ENCODE data around the gene IRF2BPL.
A peak's percentile ranks its signal among the peaks of the same experiment; 100 is the strongest.

Gene IRF2BPL

DNA sequence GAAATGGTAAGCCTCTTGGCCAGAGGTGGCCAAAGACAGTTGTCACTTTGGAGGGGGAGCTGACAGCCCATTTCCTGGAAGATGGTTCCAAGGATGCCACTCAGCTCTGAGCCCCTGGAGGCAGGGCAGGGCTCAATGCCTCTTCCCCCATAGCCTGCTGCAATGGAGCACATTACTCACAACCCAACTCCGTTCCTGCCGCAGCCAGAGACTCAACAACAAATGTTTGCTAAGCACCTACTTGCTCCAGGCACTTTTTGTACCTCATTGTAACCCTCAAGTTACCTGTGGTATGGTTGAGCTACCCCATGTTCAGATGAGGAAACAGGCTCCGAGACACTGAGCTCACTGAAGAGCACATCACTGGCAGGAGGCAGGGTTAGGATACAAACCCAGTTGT lies 19.5 kb downstream of the IRF2BPL start:
- DNase-seq (ENCODE audit: low spot score) = no peak

GRCh38 chr14:77008541-77008940 lies 20.0 kb downstream of the IRF2BPL start:
- no peak for DNase-seq (ENCODE audit: low spot score)

DNA sequence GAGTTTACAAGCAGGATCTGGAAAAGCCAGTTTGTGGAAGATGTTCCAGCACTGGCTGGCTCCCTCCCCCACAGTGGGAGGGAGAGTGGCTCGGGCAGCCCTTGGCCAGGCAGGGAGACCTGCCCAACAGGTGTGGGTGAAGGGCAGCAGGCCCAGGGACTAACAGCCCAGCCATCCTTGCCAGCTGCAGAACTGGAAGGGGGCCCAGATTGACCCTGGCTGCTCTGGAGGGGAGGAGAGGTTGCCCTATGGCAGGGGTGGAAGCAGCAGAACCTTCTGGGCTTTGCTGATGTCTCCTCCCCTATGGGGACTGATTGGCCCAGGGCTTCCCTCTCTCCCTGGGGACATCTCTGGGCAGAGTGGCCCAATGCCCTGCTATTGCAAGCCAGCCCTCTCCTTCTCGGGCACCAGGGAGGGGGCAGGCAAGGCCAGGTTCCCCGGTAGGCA lies 20.5 kb downstream of the IRF2BPL start:
- peak; percentile 52 for DNase-seq (ENCODE audit: low spot score)

DNA sequence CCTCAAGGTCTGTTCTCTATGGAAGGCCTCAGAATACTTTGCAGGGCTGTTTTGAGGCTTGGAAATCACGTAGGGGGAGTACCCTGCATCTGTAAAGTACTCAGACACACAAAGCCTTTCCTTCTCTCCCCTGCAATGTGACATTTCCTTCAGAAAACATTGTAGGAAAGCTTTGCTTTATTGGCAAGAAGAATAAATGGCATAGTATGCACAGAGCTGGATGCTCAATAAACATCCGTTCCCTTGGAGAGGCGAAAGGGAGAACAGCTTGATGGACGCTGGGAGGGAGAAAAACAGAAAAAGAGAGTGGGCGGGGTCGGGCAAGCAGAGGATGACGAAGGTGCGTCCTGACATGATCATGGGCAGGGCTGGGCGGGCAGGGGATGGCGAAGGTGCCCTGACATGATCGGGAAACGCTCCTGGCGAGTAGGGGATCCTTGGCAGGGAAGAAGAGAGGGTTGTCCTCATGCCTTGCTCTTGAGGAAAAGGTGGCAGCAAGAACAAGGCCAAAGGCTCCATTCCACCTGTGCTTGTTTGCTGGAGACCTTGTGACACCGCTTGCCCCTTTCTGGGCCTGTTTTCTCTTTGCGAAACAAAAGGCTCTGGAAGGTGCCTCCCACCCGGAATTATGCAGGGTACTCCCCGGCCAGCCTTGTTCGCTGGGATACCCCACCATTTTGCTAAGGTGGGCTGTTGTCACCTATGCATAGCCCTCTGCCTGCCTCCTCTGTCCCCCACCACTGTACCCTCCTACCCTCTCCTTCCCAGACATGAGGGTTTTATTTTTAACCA lies 21.1 kb downstream of the IRF2BPL start:
- no peak for DNase-seq (ENCODE audit: low spot score)

- DNase-seq (ENCODE audit: low spot score) = no peak
These were observed 22.4 kb downstream of the IRF2BPL start for GRCh38 chr14:77006132-77006531.

DNA sequence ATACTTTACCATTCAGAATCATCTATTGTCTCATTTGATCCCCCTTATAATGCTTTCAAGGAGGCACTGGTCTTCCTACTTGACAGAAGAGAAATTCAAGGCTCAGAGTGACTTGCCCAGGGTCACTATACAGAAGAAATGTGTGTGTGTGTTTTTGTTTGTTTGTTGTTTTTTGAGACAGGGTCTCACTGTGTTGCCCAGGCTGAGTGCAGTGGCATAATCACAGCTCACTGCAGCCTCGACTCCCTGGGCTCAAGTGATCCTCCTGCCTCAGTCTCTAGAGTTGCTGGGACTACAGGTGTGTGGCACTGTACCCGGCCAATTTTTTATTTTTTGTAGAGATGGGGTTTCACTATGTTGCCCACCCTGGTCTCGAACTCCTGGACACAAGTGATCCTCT lies 22.9 kb downstream of the IRF2BPL start:
- DNase-seq (ENCODE audit: low spot score) = no peak

DNA sequence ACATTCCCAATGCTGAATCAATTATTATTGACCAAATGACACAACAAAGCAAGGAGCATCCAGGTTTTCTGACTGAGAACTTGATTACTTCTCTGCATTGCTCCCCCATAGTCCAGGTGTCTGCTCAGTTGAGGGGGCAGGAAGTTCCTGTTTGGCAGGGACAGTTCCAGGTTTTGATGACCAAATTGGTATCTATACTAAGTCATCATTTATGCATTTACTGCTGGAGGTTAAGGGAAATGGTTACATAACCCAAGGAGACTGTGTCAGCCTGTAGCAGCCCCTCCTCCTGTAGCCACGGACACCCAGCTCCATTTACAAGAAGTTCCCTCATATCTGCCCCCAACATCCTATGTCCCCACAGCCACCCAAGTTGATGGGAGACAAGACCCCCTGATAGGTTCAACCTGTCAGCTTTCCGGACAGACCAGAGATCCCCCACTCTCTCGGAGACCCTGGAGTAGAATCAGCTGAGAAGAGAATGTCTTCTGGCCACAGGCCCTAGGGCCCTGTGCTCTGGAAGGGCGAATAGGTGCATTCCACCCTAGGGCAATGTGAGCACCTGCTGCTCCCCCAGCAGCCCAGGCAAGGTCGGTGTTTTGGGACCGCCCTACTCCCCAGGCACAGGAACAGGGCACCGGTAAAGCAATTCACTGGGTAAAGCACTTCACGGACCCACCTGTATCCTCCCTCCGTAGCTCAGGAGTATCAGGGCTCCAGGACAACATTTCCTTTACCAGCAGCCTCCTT lies 23.6 kb downstream of the IRF2BPL start:
- DNase-seq (ENCODE audit: low spot score) = no peak

DNA sequence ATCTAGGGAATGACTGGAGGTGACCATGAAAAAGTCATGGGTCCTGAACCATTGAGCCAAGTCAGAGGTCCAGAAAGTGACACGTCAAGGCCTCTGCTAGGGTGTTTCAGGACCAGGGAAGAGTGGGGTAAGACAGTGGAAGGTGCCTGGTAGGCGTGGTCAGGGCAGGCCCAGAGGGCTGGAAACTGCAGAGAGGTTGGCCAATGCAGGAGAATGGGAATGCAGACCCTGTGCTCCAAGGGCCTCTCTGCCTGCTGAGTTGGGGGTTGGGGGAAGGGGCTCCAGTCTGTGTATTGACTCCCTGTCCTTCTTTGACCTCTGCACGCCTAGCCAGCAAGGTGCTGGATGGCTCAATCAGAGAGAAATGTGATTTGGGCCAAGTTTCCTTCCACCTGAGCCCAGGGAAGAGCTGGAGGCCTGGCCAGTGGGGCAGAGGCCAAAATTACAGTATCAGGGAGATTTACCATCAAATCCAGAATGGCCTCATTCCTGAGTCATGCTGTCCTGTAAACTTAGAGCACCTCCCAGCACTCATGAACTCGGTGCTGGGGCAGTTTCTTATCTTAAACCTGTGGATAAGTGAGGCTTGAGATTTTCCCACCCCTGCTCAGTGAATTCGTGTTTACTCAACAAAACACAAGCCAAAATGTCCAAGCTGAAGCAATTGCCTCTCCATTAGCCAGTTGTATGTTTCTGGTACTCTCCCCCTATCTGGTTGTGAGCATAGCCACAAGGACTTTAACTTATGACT lies 24.4 kb downstream of the IRF2BPL start:
- no peak for DNase-seq (ENCODE audit: low spot score)

GRCh38 chr14:77002889-77003288 lies 25.6 kb downstream of the IRF2BPL start:
- DNase-seq (ENCODE audit: low spot score) = no peak

- no peak for DNase-seq (ENCODE audit: low spot score)
These were observed 26.2 kb downstream of the IRF2BPL start for GRCh38 chr14:77002335-77002734.

- DNase-seq (ENCODE audit: low spot score) = peak; percentile 68
These were observed 27.9 kb downstream of the IRF2BPL start for GRCh38 chr14:77000340-77001270.

- DNase-seq (ENCODE audit: low spot score) = no peak
These were observed 29.6 kb downstream of the IRF2BPL start for GRCh38 chr14:76998910-76999309.

- DNase-seq (ENCODE audit: low spot score) = no peak
These were observed 31.1 kb downstream of the IRF2BPL start for GRCh38 chr14:76997257-76997970.

DNA sequence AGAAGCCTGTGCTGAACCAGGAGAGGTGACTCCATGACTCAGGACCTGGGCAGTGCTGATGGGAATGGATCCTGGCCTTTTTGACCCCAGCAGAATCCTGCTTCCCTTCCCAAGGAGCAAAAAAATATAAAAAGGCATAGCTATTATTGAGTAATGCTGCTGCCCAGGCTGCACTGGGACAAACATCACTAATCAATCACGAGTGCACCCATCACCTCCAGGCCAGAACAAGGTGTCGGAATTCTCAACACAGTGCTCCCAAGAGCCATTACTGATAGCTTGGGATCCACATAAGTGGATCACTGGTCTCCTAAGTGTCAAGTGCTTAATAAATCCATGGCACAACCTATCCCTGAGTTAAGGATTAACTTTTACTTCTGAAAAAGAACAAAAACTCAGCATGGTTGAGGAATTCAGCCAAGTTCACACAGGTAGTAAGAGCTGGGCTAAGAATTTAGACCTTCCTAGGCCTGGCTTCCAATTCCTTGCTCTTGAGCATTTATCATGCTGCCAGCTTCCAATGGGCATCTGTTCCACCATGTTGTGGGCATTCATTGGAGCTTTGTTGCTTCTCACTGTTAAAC lies 31.9 kb downstream of the IRF2BPL start:
- DNase-seq (ENCODE audit: low spot score) = no peak

DNA sequence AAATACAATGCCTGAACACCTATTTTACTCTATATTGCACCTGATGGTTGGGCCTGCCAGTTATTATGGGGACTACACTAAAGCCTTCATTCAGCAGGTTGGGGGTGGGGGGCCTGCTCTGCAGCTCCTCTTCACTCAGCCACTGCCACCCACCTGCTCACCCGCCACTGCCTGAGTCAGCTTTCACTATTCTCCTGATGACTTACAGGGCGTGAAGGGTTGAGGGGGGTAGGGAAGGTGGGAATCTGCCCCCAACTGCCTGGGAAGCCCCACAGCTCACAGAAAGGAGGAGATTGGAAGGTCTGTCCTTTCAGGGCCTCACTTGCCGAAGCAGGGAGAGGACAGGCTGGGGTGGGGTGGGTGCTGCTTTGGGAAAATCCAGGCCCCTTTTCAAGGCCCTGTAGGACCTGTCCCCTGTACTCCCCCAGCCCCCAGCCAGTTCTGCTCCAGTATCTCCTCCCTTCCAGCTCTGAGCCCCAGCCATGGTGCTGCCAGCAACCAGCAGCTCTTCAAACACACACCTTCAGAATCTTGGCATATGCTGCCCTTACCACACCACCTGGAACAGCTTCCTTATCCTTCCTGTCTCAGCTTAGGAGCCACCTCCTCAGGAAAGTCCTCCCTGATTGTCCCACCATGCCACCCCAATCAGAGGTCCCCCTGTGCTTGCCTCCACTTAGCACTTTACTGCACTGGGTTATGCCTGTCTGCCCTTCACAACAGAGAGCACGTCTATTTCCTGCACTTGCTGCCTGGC lies 33.1 kb downstream of the IRF2BPL start:
- no peak for DNase-seq (ENCODE audit: low spot score)

- DNase-seq (ENCODE audit: low spot score) = no peak
These were observed 34.8 kb downstream of the IRF2BPL start for GRCh38 chr14:76993752-76994151.

DNA sequence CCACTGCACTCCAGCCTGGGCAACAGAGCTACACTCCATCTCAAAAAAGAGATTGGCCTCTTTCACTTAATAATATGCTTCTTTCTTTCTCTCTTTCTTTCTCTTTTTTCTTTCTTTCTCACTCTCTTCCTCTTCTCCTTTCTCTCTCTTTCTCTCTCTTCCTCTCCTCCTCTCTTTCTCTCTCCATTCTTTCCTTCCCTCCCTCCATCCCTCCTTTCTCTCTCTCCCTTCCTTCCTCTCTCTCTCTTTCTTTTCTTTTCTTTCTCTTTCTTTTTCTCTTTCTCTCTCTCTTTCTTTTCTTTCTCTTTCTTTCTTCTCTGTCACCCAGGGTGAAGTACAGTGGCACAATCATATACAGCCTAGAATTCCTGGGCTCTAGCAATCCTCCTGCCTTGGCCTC lies 38.4 kb downstream of the IRF2BPL start:
- DNase-seq (ENCODE audit: low spot score) = no peak

DNA sequence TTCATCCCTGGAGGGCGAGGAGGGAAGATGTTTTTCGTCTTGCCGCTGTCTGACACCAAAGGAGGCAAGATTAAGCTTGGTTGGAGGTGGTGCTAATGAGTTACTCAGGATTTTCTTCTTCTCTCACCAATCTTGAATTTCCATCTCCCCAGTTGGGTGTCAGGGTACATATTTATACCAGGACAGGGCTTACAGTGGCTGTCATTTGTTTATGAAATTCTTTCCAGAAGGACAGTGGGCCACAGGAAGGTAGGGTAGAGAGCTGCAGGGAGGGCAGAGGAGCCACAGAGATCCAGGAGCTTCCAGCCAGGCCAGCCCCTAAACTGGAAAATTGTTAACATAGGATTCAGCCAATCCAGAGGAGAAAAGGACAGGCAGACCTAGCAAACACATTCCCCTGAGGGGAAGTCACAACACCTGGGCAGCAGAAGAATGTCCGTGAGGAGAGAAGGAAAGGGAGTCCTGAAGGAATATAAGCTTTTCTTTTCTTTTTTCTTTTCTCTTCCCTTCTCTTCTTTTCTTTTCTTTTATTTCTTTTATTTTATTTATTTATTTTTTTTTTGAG lies 40.5 kb downstream of the IRF2BPL start:
- DNase-seq (ENCODE audit: low spot score) = no peak

GRCh38 chr14:76986231-76986565 lies 42.3 kb downstream of the IRF2BPL start:
- DNase-seq (ENCODE audit: low spot score) = no peak
